ENCODE results near the gene HAPSTR1.

Gene HAPSTR1

DNA sequence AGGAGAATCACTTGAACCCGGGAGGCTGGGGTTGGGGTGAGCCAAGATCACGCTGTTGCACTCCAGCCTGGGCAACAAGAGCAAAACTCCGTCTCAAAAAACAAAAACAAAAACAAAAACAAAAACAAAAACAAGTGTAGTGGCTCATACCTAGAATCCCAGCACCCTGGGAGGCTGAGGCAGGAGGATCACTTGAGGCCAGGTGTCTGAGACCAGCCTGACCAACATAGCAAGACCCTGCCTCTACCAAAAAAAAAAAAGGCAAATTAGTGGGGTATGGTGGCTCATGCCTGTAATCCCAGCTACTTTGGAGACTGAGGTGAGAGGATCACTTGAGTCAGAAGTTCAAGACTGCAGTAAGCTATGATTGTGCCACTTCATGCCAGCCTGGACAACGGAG is 26.4 kb upstream of the HAPSTR1 start:
- no peak for DNase-seq (ENCODE audit: extremely low spot score)
- POLR2A ChIA-PET, result no interaction called here
- CTCF ChIA-PET, result interaction anchor here (1.0 kb wide), 1 partner anchor 17 kb away, joined by 4 read pairs; no protein-coding TSS in a partner anchor
- TF ChIP-seq CTCF (IDR thresholded peaks at IDR 0.05; ENCODE audit: control extremely low read depth, extremely low read depth, low read depth, missing control alignments), result no peak

GRCh38 chr16:9068886-9069285 is 22.6 kb upstream of the HAPSTR1 start:
- no peak for TF ChIP-seq CTCF (IDR thresholded peaks at IDR 0.05; ENCODE audit: control extremely low read depth, extremely low read depth, low read depth, missing control alignments)
- POLR2A ChIA-PET, result no interaction called here
- CTCF ChIA-PET, result interaction anchor here (1.4 to 1.6 kb wide), 2 partner anchors 20 to 121 kb away, joined by 3 to 4 read pairs; no protein-coding TSS in a partner anchor
- no peak for DNase-seq (ENCODE audit: extremely low spot score)

DNA sequence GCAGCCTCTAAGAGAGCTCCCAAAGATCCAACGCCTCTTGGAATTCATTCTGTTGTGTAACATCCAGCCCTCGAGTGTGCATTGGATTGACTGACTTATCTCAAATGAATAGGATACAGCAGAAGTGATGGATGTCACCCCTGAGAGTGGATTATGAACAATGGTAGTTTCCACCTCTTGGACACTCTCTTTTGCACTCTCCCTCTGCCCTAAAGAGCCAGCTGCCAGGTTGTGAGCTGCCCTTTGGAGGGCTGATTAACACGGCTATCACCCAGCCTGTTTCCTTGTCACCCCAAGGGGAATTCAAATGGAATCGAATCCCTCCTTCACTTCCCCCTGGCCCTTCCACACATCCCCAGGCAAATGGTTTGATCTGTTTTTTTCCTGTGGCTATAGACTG is 21.2 kb upstream of the HAPSTR1 start:
- ChIA-PET POLR2A (interaction anchor here (0.5 kb wide), 1 partner anchor 257 kb away, joined by 4 read pairs; no protein-coding TSS in a partner anchor), CTCF (no interaction called here)
- no peak for DNase-seq (ENCODE audit: extremely low spot score)
- TF ChIP-seq CTCF (IDR thresholded peaks at IDR 0.05; ENCODE audit: control extremely low read depth, extremely low read depth, low read depth, missing control alignments), result no peak

GRCh38 chr16:9071377-9071776 is 20.1 kb upstream of the HAPSTR1 start:
- CTCF ChIA-PET, result no interaction called here
- no peak for TF ChIP-seq CTCF (IDR thresholded peaks at IDR 0.05; ENCODE audit: control extremely low read depth, extremely low read depth, low read depth, missing control alignments)
- DNase-seq (ENCODE audit: extremely low spot score), result no peak
- POLR2A ChIA-PET, result no interaction called here

- TF ChIP-seq CTCF (IDR thresholded peaks at IDR 0.05; ENCODE audit: control extremely low read depth, extremely low read depth, low read depth, missing control alignments), result no peak
- ChIA-PET POLR2A (no interaction called here), CTCF (no interaction called here)
- no peak for DNase-seq (ENCODE audit: extremely low spot score)
Observed at GRCh38 chr16:9072806-9073341, 18.6 kb upstream of the HAPSTR1 start.

DNA sequence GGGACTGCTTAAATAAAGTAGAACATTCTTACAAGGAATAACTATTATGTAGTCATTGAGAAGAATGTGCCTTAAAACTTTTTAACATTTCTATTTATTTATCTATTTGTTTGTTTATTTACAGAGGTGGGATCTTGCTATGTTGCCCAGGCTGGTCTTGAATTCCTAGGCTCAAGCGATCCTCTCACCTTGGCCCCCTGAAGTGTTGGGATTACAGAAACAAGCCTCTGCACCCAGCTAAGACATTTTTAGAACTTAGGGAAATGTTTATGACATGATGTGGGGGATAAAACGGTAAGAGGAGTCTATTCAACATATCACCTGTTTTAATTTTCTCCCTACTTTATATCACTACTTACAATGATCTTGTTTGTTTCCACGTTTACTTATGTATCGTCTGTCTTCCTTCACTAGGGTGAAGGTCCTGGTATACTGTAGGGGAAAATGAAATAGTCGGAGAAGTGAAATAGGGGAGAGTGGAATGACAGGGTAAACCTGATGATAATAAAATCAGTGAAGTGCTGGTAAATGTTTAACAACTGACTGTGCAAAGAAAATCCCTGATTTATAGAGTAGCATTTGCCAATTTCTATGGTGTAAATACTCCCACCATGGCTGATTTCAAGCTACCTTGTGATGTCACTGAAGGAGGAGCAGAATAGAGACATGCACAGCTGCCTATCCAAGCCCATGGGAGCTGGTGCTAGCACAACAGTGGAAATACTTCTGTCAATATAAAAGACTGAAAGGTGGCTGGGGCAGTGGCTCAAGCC is 16.0 kb upstream of the HAPSTR1 start:
- ChIA-PET CTCF (interaction anchor here (1.0 to 2.0 kb wide), 3 partner anchors 9 to 67 kb away, joined by 3 to 7 read pairs (median 3); no protein-coding TSS in a partner anchor), POLR2A (no interaction called here)

More for the DNA sequence above, 16.0 kb upstream of the HAPSTR1 start:
- no peak for TF ChIP-seq CTCF (IDR thresholded peaks at IDR 0.05; ENCODE audit: control extremely low read depth, extremely low read depth, low read depth, missing control alignments)
- DNase-seq (ENCODE audit: extremely low spot score), result no peak
